Glomerular visceral epithelial cell (primary cell): Measurements from ENCODE around the gene MRPS9.

Experiments
- DNase-seq: peaks from one replicate; pipeline ENCODE4 v3.0.0-alpha.2; 2016; ENCODE audit errors: extremely low spot score

MRPS9 gene

DNA sequence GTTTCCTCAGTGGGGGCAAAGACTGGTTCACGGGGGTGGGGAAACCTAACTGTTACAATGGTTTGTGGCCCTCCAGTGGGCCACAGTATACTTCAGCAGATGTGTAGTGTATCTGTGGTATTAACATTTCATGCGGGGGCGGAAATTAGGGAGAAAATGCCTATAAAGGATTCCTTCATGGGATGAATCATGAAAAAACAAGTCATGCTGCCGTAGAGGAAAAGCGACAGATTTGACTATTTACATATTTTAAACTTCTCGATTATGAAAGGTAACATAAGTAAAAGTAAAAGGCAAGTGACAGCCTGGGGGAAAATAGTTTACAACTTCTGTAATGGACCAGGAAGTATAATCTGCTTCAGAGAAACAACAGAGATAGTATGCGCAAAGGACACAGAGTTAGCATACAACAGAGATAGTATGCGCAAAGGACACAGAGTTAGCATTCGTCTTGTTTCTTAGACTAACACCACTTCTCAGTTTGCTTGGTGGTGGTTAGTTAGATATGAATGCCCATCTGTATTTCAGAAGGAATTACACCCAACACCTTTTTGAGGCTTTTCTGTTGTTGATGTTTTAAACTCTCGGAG, 41.1 kb downstream of the MRPS9 start:
- no peak for DNase-seq

DNA sequence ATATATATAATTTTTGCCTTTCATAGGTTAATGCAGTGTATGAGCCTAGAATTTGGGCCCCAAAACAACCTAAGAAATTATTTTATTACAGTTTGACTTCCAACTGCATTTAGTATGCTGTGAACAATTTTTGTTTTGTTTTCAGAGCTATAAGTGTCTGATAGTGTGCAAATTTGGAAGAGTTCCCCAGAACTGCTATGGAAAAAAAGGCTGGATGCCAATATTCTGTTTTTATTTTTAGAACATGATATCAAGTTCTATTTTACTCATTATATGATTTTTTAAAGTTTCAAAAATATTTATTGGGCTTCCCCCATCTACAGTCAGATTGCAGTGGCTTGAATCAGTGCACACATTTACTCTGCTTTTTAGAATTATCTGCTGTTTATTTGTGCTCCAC, 42.6 kb downstream of the MRPS9 start:
- DNase-seq, result no peak

DNA sequence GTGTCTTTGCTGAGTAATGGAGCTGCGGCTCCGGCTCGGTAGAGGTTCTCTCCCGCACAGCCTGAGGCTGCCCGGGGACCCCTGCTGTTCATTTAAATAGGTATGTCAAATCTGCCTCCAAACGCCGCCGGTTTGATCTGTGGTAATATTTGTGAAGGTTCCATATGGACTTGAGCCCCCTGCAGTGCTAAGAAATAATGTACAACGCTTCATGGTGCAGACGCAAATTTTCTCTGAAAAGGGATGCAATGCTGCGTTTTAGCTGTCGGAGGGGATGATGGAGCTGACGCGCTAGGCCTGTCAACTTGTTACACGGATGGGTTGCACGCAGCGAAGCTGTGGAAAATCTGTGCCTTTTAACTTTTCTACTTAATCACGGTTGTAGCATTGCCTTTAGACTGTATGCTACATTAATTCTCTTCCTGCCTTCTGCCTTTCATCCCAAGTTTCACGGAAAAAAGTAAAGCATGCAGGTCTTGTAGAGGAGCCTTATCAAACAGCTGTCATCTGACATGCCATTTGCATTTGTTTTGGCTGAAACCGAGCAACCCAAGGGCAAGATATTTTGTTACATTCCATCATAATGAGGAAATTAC, 43.2 kb downstream of the MRPS9 start:
- DNase-seq, result no peak

DNA sequence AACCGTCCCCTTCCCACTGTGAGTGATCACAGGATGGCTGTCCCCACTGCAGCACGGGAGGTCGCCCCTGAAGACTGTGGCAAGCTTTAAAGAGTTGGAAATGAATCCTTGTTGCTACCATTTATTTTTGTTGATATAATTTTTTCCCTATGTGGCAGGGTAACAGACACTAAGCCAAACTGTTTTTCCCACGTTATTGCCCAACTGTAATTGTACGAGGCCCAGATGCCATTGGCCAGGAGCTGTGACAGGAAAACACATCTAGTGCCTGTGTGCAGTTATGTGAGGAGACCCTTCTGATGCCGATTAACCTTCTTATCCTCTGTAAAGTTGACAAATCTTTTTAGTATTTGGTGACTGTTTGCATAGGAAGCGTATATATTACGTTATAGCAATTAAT, 44.2 kb downstream of the MRPS9 start:
- DNase-seq, result no peak

DNA sequence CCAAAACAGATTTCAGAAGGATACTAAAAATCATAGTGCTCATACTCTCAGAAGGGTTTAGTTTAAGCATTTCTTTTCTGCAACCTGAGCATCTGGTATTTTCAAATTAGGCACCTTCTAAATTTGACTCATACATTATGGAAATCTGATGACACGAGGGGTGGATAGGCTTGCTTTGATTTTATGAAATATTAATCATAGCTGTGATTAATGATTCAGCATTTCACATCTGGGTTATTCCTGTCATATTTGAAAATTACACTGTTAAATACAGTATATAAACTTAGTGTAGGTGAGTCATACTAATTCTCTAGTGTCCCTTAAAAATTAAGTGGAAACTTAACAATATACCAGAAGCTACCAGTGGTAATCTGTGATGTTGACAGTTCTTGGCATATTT, 47.7 kb downstream of the MRPS9 start:
- DNase-seq, result no peak

DNA sequence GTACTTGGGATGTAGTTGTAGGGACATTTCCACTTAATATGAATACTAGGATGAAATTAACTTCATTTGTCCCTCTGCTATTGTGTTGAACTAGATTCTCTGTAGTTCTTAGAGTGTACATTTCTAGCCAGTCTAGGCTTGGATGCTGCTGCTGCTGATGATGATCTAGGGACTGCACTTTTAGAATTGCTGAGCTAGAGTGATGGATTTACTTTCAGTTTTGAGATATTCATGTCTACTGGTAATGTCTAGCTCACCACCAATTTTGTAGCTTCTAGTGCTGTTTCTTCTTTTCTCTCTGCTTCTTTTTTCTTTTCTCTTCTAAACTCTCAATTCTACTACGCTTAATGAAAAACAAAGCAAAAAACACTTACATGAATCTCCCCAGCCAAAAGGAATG, 49.4 kb downstream of the MRPS9 start:
- DNase-seq, result no peak

DNA sequence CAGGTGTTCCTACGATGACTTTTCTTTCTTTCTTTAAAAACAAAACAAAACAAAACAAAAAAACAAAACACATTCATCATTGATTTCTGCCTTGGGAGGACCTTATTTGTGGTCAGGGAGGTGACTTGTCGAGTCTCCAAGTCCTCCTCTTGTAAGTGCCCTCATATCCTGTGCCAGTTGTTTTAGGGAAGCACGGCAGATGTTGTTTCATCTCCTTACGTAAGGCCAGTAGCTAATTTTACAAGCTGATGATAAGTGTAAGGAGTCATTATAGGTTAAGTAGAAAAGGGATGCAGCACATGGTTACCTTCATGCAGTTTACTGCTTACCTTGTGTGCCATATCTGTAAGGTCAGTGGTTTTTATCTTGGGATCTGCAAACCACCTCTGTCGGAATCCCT, 52.2 kb downstream of the MRPS9 start:
- no peak for DNase-seq

DNA sequence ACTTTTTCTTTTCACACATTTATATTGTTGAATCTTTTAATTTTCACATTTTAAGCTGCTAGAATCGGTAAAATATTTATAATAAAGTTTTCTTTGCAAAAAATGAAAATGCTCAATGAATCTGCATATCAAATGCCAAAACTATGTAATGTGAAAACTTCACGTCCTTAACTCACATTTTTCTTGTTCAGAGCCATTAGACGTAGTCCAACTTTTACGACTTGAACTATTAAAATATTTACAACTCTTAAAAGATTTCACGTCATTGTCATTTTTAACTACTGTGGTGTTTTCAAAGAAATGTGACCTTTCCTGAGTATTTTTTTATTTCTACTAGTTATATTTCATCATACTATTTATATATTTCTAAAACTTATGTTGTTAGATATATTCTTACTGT, 54.9 kb downstream of the MRPS9 start:
- DNase-seq, result no peak

DNA sequence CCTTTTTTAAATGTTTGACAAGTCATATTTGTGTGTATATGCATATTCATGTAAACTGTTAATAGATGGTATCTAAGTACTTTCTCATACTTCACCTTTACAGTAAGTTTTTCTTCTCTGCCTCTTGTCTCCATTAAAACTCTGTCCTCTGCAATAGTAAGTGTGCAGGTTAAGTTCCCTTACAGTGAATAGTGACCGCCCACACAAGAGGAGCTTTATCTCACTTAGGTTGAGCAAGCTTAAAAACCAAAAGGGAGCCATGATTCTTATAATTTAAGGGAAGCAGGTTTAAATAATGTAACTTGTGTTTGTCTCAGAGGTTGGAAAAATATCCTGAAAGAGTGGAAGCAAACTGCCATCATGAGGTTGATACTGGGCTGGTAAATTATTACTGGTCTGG, 61.3 kb downstream of the MRPS9 start:
- DNase-seq, result no peak

DNA sequence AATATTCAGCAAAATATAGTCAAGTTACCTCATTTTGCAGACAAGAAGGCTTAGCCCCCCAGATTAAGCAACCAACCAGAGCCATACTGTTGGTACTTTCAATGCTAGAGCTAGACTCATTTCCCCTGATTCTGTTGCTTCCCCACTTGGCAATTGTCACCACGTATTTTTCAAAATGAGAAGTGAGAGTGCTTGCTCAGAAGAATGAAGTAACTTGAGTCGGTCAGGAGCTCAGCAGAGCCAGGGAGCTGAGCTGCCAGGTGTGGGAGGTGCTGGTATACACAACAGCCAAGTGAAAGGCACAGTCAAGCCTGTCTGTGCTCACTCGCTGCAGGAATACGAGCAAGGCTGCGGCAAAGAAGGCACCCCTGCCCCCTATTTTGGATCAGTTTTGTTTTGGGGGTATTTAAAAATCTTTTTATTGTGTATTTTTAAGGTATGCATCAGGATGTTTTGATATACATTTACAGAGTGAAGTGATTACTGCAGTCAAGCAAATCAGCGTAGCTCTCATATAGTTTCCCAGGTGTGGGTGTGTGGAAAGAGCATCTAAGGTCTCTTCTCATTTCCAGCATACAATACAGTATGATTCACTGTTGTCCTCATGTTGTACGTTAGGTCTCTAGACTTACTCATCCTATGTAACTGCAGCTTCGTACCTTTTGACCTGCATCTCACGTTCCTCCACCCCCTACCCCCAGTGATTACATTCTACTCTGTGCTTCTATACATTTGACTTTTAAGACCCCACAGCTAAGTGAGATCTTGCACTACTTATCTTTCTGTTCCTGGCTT, 62.4 kb downstream of the MRPS9 start:
- DNase-seq, result no peak

DNA sequence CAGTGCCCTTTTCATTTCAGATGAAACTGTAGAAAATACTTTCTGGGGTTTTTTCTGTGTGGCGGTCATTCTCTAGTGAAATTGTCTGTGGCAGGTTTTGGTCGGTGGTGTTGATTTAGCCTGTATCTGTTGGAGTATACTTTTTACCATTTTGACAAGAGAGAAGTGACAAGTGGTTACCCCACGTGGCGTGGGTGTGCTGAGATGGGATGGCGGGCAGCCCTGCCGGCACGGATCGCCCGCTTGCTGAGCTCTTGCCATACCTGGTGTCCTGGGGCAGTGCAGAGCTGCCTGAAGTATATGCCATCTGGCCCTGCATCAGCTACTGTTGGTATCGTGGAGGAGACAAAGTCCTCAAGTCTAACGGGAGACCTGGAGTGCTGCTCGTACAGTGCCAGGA, 64.1 kb downstream of the MRPS9 start:
- no peak for DNase-seq

DNA sequence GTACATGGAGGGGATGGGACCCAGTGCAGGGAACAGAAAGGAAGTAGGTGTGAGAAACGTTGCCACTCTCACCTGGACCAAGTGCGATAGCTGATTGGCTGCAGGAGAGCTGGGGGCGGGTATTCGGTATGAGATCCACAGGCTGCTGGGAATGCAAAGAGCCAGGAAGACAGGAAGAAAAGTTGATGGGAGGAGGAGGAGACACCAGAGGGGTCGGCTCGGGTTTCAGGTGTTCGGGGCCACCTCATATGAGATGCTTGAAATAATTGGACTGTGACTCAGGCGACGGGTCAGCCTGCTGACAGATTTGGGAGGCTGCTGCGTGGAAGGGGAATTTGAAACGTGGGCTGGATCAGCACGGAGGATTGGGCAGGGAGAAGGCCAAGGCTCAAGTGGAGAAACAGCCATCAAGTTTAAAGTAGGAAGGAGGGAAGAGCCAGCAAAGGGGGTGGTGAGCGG, 65.1 kb downstream of the MRPS9 start:
- peak; percentile 95 for DNase-seq

DNA sequence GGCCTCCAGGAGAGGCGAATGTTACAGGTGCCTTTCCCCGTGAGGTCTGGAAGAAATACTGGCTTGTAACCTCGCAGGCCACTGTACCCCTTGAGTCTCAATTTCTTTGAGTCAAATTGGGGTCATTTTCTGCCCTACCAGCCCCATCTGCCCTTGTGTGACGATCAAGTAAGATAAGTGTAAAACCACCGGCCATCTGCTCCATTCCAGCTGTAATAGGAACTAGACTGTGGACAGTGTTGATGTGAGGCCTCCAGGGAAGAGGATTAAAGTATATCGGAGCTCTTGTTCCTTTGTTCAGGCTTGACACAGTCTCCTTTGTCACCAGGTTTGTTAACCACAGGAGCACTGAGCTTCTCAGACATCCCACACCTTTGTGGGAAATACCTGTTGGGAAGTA, 65.6 kb downstream of the MRPS9 start:
- peak; percentile 17 for DNase-seq

DNA sequence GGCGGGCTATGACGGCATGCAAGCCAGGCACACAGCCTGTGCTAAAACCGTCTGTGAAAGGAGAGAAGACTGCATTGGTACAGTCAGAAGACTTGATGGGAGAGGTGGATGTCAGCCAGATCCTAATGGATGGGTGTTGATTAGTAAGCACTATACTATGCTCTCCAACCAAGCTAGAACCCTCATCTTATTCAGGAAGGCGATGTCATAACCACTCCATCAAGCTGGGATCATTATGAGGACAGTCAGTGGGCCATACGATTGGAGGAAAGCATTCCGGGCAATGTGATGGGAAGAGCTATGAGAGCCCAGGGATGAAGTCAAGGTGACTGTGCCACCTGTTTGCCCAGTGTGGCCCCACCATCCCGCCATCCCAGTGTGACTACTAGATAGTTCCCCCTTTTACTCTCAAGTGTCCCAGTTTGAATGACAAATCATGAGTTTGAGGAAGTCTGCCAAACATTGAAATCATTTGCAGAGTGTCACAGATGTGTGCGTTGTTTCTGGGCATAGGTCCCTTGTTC, 66.4 kb downstream of the MRPS9 start:
- peak; percentile 90 for DNase-seq

DNA sequence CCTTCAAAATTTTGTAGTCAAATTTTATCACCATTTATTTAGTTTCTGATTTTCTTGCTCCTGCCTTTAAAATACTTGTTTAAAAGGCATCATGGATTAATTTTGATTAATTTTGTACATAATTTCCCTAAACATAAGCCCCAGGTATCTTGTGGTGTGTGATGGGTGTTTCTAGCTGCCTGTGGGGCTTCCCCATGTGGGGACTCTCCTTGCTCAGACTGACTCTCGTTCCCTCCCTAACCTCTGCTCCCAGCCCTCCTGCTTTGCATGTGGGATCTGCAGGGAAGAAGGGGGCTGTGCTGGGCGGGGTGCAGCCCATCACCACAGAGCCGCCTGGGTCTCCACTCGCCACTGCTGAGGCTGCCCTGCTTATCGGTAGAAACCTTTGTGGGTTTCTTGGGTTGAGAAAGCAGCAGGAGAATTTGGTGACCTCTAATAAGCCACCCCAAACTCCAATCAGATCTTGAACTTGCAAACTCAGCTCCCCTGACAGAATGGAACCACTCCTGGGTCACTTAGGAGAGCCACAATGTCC, 72.5 kb downstream of the MRPS9 start:
- no peak for DNase-seq

DNA sequence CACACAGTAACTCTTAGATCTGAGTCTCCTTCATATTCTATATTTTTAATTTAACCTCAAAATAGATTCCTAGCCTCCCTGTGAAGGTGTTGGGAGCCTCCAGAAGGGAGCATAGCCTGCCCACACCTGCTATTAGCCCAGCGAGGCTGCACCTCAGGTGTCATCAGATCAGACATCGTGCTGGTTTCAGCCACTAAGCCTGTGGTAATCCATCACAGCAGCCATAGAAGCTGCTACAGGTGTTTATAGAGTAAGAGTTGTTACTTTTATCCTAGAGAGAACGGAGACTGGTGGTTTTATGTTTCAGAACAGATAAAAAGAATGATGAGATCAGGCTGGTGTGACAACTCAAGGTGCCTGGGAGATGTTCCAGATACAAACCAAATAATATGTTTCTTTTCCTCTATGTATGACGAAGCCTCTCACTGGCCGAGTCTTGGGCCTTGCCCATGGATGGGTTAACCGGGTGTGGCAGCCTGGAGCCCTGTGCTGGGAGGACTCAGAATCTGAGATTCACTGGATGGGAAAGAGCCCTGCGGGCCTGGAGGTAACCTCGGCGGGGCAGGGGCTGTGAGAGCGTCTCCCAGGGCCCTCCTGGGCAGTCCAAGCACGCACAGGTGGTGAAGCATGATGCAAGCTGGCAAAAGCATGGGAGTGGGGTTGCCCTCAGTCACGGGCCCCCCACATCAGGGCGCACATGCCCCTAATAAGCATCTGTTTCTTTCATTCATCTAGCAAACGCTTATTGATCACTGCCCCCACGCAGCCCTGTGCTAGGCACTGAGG, 73.7 kb downstream of the MRPS9 start:
- no peak for DNase-seq

DNA sequence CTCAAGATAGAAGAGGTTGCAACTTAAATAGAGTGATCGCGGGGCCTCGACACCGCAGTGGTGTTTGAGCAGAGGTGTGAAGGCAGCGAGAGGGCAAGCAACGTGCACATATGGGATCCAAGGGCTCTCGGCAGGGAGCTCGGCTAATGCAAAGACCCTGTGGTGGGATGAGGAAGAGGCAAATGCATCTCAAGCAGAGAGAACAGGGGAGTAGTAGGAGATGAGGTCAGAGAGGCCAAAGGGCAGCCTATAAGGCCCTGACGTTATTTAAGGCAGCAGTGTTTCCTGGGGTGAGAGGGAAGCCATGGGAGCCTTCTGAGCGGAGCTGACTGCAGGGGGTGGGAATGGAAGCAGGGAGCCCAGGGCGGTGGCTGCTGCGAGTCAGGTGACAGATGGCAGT, 74.5 kb downstream of the MRPS9 start:
- DNase-seq, result no peak

DNA sequence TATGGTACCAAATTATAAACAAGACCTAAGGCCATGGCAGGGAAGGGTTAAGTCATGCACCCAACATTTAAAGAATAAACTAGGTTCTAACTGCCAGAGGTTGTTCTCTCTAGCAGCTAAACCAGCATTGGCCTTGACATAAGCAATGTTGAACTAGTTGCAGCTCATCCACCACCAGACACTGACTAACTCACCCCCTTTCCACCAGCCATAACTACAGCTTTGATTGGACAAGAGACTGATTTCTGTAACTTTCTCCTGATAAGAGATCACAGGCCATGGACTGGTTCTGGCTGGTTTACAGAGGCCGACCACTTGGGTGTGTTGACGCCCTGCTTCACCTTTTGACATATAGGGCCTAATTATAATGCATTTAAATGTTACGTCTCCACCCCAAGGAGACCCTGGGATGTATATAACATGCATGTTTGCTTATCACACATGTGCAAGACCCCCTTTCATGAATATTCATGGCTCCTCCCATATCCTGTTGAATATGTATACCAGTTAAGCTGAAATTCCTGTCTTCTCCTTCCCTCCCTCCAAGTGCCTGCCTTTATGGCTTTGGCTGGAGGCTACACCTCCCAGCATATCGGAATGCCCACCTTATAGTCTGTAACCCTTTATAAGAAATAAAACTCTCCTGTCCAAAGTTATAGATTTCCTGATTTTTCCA, 75.9 kb downstream of the MRPS9 start:
- no peak for DNase-seq

DNA sequence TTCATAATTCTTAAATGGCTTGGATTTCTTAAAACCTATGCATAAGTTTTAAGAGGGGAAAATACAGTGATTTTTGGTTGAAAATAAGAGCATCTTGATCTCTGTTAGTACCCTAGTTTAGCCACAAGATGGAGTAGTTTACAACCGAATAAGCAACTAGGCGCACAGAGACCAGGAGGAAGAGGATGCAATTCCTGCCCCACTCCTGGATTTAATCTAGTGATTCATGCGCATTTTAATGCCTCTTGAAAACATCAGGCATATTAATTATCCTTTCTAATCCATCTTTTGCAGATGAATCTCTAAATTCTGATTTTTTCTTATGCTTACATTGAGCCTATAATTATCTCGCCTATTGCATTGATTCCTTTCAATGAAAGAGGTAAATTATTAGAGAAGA, 76.7 kb downstream of the MRPS9 start:
- peak; percentile 70 for DNase-seq

DNA sequence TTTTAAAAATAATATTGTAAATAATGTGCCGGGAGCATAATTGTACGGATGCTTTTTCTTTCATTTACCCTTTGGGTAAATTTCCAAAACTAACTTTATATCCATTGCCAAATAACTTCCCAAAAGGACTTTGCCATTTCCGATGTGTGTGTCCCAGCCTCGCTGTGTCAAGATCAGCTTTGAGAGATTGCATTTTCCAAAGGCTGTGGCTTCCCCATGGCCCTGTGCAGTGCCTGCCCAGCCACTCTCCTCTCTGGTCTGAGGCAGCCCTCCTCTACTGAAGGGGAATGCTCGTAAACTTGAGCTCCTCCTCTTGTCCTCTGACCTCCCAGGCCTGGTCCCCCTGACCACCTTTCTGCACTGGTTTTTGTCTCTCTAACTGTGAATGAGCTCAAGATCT, 78.5 kb downstream of the MRPS9 start:
- DNase-seq, result no peak

DNA sequence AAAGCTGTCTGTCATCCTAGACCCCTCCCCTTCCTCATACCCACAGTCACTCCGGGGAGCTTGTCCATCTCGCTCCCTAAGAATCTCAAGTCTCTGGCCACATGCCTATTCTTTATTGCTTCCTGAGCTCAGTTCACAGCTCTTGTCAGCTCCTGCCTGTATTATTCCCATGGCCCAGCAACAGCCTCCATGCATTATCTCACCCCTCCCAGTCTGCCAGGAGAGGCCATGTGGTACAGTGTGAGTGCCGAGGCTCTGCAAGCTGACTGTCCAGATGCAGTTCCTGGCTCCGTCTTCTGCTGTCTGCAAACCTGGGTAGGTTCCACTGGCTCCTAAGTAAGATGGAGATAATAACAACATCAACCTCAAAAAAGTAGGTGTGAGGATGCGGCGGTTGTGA, 79.7 kb downstream of the MRPS9 start:
- DNase-seq, result no peak
